GM23338 (cell line): ENCODE results near the gene SLC16A12. TPM values are rescaled to one million over a fixed set of nuclear protein-coding genes. Genes with fewer than 3 reads are reported as not detected.

Source experiments
- ATAC-seq: fragments of 200-7000 bp; cut with Tn5 transposase; 3 replicates; pipeline ENCODE4 v1.9.1; 2020
- DNase-seq: peaks from one replicate; pipeline ENCODE4 v3.0.0-alpha.2; 2015; ENCODE audit warnings: low spot score
- H2AFZ ChIP-seq: fragments of 200-600 bp; sonication (generic); 2 replicates; pipeline ENCODE4 v1.8.0; 2016; ENCODE audit warnings: antibody characterized with exemption, mild to moderate bottlenecking, moderate library complexity
- H3F3A ChIP-seq: fragments of 200-600 bp; sonication (generic); replicated peaks from 2 replicates; pipeline ENCODE4 v1.8.0; 2017; ENCODE audit warnings: antibody characterized with exemption, mixed run types, low read depth
- H3K27ac ChIP-seq: fragments of 200-600 bp; sonication (generic); 2 replicates; pipeline ENCODE4 v1.6.1; 2016; ENCODE audit warnings: low read depth
- H3K27me3 ChIP-seq: fragments of 200-600 bp; sonication (generic); 2 replicates; pipeline ENCODE4 v1.8.0; 2016; ENCODE audit warnings: mild to moderate bottlenecking, mixed run types, moderate library complexity; ENCODE audit not compliant: insufficient read depth
- H3K36me3 ChIP-seq: fragments of 200-600 bp; sonication (generic); 2 replicates; pipeline ENCODE4 v1.8.0; 2016; ENCODE audit warnings: mild to moderate bottlenecking; ENCODE audit not compliant: insufficient read depth
- H3K4me1 ChIP-seq: fragments of 200-600 bp; sonication (generic); 2 replicates; pipeline ENCODE4 v1.8.0; 2016; ENCODE audit warnings: mild to moderate bottlenecking, moderate library complexity; ENCODE audit not compliant: insufficient read depth
- H3K4me2 ChIP-seq: fragments of 200-600 bp; sonication (generic); 2 replicates; pipeline ENCODE4 v1.7.1; 2017; ENCODE audit warnings: mixed run types
- H3K4me3 ChIP-seq: fragments of 200-600 bp; sonication (generic); 2 replicates; pipeline ENCODE4 v1.6.1; 2016; ENCODE audit warnings: mixed run types
- H3K79me2 ChIP-seq: fragments of 200-600 bp; sonication (generic); replicated peaks from 2 replicates; pipeline ENCODE4 v1.8.0; 2017; ENCODE audit warnings: mild to moderate bottlenecking; ENCODE audit not compliant: insufficient read depth
- H3K9me2 ChIP-seq: fragments of 200-600 bp; sonication (generic); 2 replicates; pipeline ENCODE4 v1.8.0; 2017; ENCODE audit not compliant: insufficient read depth
- H4K20me1 ChIP-seq: fragments of 200-600 bp; sonication (generic); replicated peaks from 2 replicates; pipeline ENCODE4 v1.8.0; 2017; ENCODE audit warnings: mild to moderate bottlenecking; ENCODE audit not compliant: insufficient read depth
- H3K27ac Mint-ChIP-seq: 2 replicates; pipeline ENCODE4 v1.8.0; 2020; ENCODE audit warnings: inconsistent platforms, mild to moderate bottlenecking, moderate library complexity, mixed read lengths
- H3K27me3 Mint-ChIP-seq: 3 replicates; pipeline ENCODE4 v1.8.0; 2022; ENCODE audit warnings: low read depth, mild to moderate bottlenecking, moderate library complexity, mixed read lengths, inconsistent platforms; ENCODE audit not compliant: insufficient read depth, poor library complexity
- H3K36me3 Mint-ChIP-seq: 3 replicates; pipeline ENCODE4 v1.8.0; 2021; ENCODE audit warnings: low read depth, mild to moderate bottlenecking, inconsistent platforms, moderate library complexity, mixed read lengths
- H3K4me1 Mint-ChIP-seq: 3 replicates; pipeline ENCODE4 v1.8.0; 2020; ENCODE audit warnings: mild to moderate bottlenecking, inconsistent platforms, mixed read lengths
- H3K4me3 Mint-ChIP-seq: 3 replicates; pipeline ENCODE4 v1.8.0; 2021; ENCODE audit warnings: moderate library complexity, mild to moderate bottlenecking, inconsistent platforms, mixed read lengths
- H3K9me3 Mint-ChIP-seq: 3 replicates; pipeline ENCODE4 v1.8.0; 2020; ENCODE audit warnings: moderate library complexity, mild to moderate bottlenecking, inconsistent platforms, mixed read lengths
- STAT1 ChIP-seq: IDR thresholded peaks from one replicate; pipeline ENCODE4 v1.6.1; 2016; ENCODE audit warnings: antibody characterized with exemption; ENCODE audit not compliant: unreplicated experiment
- polyA plus RNA-seq: library from polyadenylated mRNA; unstranded; fragments of >200 nt; fragmentation: Nextera tagmentation; extraction: Ambion mirVana; gene quantifications from 2 replicates; pipeline ENCODE4 v1.2.1, GENCODE V29; 2016
- total RNA-seq: library from RNA; depleted of rRNA; stranded (reverse); fragments of >200 nt; shearing (Covaris generic); gene quantifications from 2 replicates; pipeline ENCODE4 v1.2.3, GENCODE V29; 2014
- TF ChIP-seq, protein P1 (sequence below): IDR thresholded peaks from one replicate; pipeline ENCODE4 v1.6.1; 2018; ENCODE audit warnings: antibody characterized with exemption; ENCODE audit not compliant: unreplicated experiment
- TF ChIP-seq, protein P2 (sequence below), 2 experiments: fragments of 200-600 bp in 1 of 2; sonication (generic) in 1 of 2; conservative IDR thresholded peaks; 2 replicates each; pipeline versions ENCODE4 v1.5.1 to v1.6.1; 2016 to 2017; ENCODE audit warnings: antibody characterized with exemption in 2 of 2, low read depth in 2 of 2, mild to moderate bottlenecking in 2 of 2, moderate library complexity in 1 of 2

Gene SLC16A12
- total and polyA plus RNA-seq, 2 experiments from 2014 or later = 0.84 to 2.0 TPM

DNA sequence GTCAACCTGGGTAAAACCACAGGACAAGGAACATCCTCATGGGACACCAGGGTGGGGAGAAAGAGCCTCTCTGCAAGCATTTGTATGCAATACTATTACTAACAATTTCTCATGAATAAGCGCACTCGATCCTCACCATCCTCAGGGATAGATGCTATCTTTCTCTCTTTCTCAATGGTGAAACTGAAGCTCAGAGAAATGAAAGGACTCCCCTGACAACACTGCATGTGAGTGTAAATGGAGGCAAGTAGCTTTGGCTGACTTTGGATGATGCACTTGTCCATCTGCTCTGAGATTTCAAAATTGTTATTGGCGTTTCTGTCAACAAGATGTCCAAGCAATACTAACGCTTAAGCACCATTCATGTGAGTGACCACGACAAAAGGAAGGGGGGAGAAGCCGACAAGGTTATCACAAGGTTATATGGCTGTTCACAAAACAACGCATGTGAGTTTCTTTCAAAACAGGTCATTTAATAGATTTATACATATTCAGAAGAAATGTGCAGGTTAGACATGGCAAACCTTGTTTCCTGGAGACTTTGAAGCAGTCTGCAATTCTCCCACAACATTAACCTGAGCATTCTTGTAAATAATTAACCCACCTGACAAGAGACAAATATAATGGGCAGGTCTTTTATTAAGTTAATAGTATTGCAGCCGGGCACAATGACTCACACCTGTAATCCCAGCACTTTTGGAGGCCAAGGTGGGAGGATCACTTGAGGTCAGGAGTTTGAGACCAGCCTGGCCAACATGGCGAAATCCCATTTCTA, 67.0 kb downstream of the SLC16A12 start:
- DNase-seq (no peak), ATAC-seq (no peak)
- no peak overlapping the region for H2AFZ ChIP-seq
- Mint-ChIP-seq H3K4me1 (peaks cover 2% of the 10 kb centered on the region; the same call in 1 of the 3 replicates), H3K27me3 (no peaks in the 10 kb centered on the region), H3K36me3 (no peaks in the 10 kb centered on the region), H3K9me3 (no peaks in the 10 kb centered on the region), H3K4me3 (no peak overlapping the region), H3K27ac (no peak overlapping the region)
- no peaks in the 10 kb centered on the region for H3K4me1 ChIP-seq
- H3K36me3 ChIP-seq = no peaks in the 10 kb centered on the region
- no peak overlapping the region for H3K4me2 ChIP-seq
- TF ChIP-seq, protein P1, sequence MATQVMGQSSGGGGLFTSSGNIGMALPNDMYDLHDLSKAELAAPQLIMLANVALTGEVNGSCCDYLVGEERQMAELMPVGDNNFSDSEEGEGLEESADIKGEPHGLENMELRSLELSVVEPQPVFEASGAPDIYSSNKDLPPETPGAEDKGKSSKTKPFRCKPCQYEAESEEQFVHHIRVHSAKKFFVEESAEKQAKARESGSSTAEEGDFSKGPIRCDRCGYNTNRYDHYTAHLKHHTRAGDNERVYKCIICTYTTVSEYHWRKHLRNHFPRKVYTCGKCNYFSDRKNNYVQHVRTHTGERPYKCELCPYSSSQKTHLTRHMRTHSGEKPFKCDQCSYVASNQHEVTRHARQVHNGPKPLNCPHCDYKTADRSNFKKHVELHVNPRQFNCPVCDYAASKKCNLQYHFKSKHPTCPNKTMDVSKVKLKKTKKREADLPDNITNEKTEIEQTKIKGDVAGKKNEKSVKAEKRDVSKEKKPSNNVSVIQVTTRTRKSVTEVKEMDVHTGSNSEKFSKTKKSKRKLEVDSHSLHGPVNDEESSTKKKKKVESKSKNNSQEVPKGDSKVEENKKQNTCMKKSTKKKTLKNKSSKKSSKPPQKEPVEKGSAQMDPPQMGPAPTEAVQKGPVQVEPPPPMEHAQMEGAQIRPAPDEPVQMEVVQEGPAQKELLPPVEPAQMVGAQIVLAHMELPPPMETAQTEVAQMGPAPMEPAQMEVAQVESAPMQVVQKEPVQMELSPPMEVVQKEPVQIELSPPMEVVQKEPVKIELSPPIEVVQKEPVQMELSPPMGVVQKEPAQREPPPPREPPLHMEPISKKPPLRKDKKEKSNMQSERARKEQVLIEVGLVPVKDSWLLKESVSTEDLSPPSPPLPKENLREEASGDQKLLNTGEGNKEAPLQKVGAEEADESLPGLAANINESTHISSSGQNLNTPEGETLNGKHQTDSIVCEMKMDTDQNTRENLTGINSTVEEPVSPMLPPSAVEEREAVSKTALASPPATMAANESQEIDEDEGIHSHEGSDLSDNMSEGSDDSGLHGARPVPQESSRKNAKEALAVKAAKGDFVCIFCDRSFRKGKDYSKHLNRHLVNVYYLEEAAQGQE = no peak
- no peaks in the 10 kb centered on the region for H3K79me2 ChIP-seq
- H4K20me1 ChIP-seq = no peaks in the 10 kb centered on the region
- H3F3A ChIP-seq = no peaks in the 10 kb centered on the region
- no peaks in the 10 kb centered on the region for H3K9me2 ChIP-seq
- no peaks in the 10 kb centered on the region for H3K27me3 ChIP-seq
- no peak overlapping the region for H3K4me3 ChIP-seq
- no peak overlapping the region for H3K27ac ChIP-seq

DNA sequence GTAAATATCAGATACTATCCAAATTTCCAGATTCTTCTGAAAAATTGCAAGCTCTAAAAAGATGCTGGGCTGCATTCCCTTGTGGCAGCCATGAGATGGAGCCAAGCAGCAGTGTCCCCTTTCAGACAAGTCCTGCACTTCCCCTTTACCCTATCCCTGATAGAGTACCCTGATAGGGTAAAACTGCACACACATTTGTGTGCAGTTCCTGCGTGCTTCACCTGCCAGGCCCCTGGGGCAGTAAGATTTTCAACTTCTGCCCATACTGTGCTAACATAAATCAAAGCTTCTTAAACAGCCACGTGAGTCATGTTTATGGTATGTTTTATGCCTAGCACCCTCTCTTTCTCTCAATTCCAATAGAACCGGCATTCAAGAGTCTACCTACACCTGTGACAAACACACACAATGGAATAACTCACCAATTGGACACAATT, 68.8 kb downstream of the SLC16A12 start:
- peak; percentile 48 for DNase-seq
- no peaks in the 10 kb centered on the region for H3K27me3 Mint-ChIP-seq
- no peak for TF ChIP-seq STAT1
- TF ChIP-seq, protein P2, sequence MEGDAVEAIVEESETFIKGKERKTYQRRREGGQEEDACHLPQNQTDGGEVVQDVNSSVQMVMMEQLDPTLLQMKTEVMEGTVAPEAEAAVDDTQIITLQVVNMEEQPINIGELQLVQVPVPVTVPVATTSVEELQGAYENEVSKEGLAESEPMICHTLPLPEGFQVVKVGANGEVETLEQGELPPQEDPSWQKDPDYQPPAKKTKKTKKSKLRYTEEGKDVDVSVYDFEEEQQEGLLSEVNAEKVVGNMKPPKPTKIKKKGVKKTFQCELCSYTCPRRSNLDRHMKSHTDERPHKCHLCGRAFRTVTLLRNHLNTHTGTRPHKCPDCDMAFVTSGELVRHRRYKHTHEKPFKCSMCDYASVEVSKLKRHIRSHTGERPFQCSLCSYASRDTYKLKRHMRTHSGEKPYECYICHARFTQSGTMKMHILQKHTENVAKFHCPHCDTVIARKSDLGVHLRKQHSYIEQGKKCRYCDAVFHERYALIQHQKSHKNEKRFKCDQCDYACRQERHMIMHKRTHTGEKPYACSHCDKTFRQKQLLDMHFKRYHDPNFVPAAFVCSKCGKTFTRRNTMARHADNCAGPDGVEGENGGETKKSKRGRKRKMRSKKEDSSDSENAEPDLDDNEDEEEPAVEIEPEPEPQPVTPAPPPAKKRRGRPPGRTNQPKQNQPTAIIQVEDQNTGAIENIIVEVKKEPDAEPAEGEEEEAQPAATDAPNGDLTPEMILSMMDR (conservative IDR thresholded peaks at IDR 0.05; ENCODE audit: low read depth in 2 of 2) = peak; percentile 61 to 75
- Histone ChIP-seq H3K36me3 (no peaks in the 10 kb centered on the region), H3K79me2 (no peaks in the 10 kb centered on the region), H4K20me1 (no peaks in the 10 kb centered on the region), H3K27ac (no peak overlapping the region), H3F3A (no peaks in the 10 kb centered on the region), H2AFZ (no peak overlapping the region), H3K4me1 (no peaks in the 10 kb centered on the region), H3K9me2 (no peaks in the 10 kb centered on the region), H3K4me3 (no peak overlapping the region), H3K27me3 (no peaks in the 10 kb centered on the region), H3K4me2 (no peak overlapping the region)
- H3K36me3 Mint-ChIP-seq = no peaks in the 10 kb centered on the region
- peaks cover 2% of the 10 kb centered on the region; the same call in 1 of the 3 replicates for H3K4me1 Mint-ChIP-seq
- no peak overlapping the region for H3K27ac Mint-ChIP-seq
- no peaks in the 10 kb centered on the region for H3K9me3 Mint-ChIP-seq
- no peak overlapping the region for H3K4me3 Mint-ChIP-seq
- ATAC-seq = peak; percentile 90
